GM19395 (cell line): ENCODE results near the gene BUD23.
"Not testable (repeated sequence)": the region's sequence is repeated elsewhere in the genome, so short reads cannot be mapped to it uniquely, and the experiment has no call there.

Experiments
- ATAC-seq: cut with Tn5 transposase; IDR thresholded peaks from one replicate; pipeline ENCODE4 v1.9.1; 2021; ENCODE audit warnings: mild to moderate bottlenecking, moderate library complexity; ENCODE audit not compliant: unreplicated experiment

Gene BUD23

GRCh38 chr7:73700581-73701134 is 17.3 kb downstream of the BUD23 start:
- ATAC-seq: no peak

GRCh38 chr7:73701357-73701995 is 18.1 kb downstream of the BUD23 start:
- no peak for ATAC-seq

- ATAC-seq: no peak
Observed at GRCh38 chr7:73702226-73702625, 18.8 kb downstream of the BUD23 start.

GRCh38 chr7:73702665-73703064 is 19.3 kb downstream of the BUD23 start:
- no peak for ATAC-seq

GRCh38 chr7:73703225-73703624 is 19.8 kb downstream of the BUD23 start:
- ATAC-seq: no peak

GRCh38 chr7:73703757-73704639 is 20.6 kb downstream of the BUD23 start:
- no peak for ATAC-seq

GRCh38 chr7:73704640-73705550 is 21.5 kb downstream of the BUD23 start:
- no peak for ATAC-seq

GRCh38 chr7:73705551-73705920 is 22.1 kb downstream of the BUD23 start:
- no peak for ATAC-seq

- ATAC-seq: no peak
Observed at GRCh38 chr7:73706126-73707044, 23.0 kb downstream of the BUD23 start.

GRCh38 chr7:73707045-73707631 is 23.7 kb downstream of the BUD23 start:
- no peak for ATAC-seq

- no peak for ATAC-seq
Observed at GRCh38 chr7:73708961-73709549, 25.7 kb downstream of the BUD23 start.

- ATAC-seq: no peak
Observed at GRCh38 chr7:73712773-73713172, 29.4 kb downstream of the BUD23 start.

GRCh38 chr7:73713319-73713718 is 29.9 kb downstream of the BUD23 start:
- ATAC-seq: not testable (repeated sequence)

- no peak for ATAC-seq
Observed at GRCh38 chr7:73715648-73716317, 32.4 kb downstream of the BUD23 start.

- no peak for ATAC-seq
Observed at GRCh38 chr7:73716318-73716890, 33.0 kb downstream of the BUD23 start.

- ATAC-seq: no peak
Observed at GRCh38 chr7:73717025-73717807, 33.8 kb downstream of the BUD23 start.

- ATAC-seq: no peak
Observed at GRCh38 chr7:73717991-73718405, 34.6 kb downstream of the BUD23 start.
